Tibial nerve (tissue), 4 donors: ENCODE measurements around the gene GPR153. TPM values are rescaled to one million over a fixed set of nuclear protein-coding genes. Genes with fewer than 3 reads are reported as not detected.

Experiments
- DNase-seq, 2 donors: peaks; one replicate each; pipeline ENCODE4 v3.0.0-alpha.2; 2019; ENCODE audit warnings: low spot score in 2 of 2
- H3K27ac ChIP-seq, 4 donors: fragments of 200-600 bp; sonication (generic) in 3 of 4; one replicate each; pipeline ENCODE4 v1.5.1; 2017 to 2019; ENCODE audit warnings: mild to moderate bottlenecking in 1 of 4
- H3K27me3 ChIP-seq, 2 donors: fragments of 200-600 bp; sonication (generic) in 1 of 2; one replicate each; pipeline versions ENCODE4 v1.5.1 to v1.6.0; 2017 to 2019
- H3K36me3 ChIP-seq, 3 donors: fragments of 200-600 bp; sonication (generic); one replicate each; pipeline ENCODE4 v1.5.1; 2018 to 2019
- H3K4me1 ChIP-seq, 4 donors: fragments of 200-600 bp; sonication (generic) in 3 of 4; one replicate each; pipeline ENCODE4 v1.5.1; 2017 to 2019
- H3K4me3 ChIP-seq, 4 donors: fragments of 200-600 bp; sonication (generic) in 3 of 4; one replicate each; pipeline ENCODE4 v1.5.1; 2017 to 2019; ENCODE audit warnings: mild to moderate bottlenecking in 1 of 4, moderate library complexity in 1 of 4
- H3K9me3 ChIP-seq, 4 donors: fragments of 200-600 bp; sonication (generic) in 3 of 4; one replicate each; pipeline ENCODE4 v1.5.1; 2017 to 2019
- EP300 ChIP-seq, 2 donors: sonication (generic); formaldehyde crosslinking; IDR thresholded peaks; one replicate each; pipeline ENCODE4 v1.6.1; 2017; ENCODE audit warnings: antibody characterized with exemption in 2 of 2, mild to moderate bottlenecking in 1 of 2
- POLR2A ChIP-seq, 2 donors: fragments of 450-650 bp; IDR thresholded peaks; one replicate each; pipeline ENCODE4 v1.6.1; 2017; ENCODE audit warnings: antibody characterized with exemption in 2 of 2, mild to moderate bottlenecking in 2 of 2, moderate library complexity in 2 of 2
- WGBS, 2 donors: methylation state at CpG; one replicate each; pipeline ENCODE4 v1.1.5; 2018; 5-methylcytosine and 5-hydroxymethylcytosine counted together
- total RNA-seq, 4 donors: library from RNA; depleted of rRNA; stranded (reverse); fragments of >200 nt; gene quantifications; one replicate each; pipeline ENCODE4 v1.1.0, GENCODE V29; 2016
- TF ChIP-seq, protein P1 (sequence below), 5 experiments: fragments of 200-600 bp in 3 of 5; fragments of 450-650 bp in 2 of 5; sonication (generic) in 3 of 5; IDR thresholded peaks; one replicate each; pipeline ENCODE4 v1.5.1; 2016 to 2019; ENCODE audit warnings: antibody characterized with exemption in 5 of 5, mild to moderate bottlenecking in 3 of 5, moderate library complexity in 2 of 5

Gene GPR153
- total RNA-seq, 4 donors from 2014 or later: 10.3 to 12.7 (median 11.3) TPM

DNA sequence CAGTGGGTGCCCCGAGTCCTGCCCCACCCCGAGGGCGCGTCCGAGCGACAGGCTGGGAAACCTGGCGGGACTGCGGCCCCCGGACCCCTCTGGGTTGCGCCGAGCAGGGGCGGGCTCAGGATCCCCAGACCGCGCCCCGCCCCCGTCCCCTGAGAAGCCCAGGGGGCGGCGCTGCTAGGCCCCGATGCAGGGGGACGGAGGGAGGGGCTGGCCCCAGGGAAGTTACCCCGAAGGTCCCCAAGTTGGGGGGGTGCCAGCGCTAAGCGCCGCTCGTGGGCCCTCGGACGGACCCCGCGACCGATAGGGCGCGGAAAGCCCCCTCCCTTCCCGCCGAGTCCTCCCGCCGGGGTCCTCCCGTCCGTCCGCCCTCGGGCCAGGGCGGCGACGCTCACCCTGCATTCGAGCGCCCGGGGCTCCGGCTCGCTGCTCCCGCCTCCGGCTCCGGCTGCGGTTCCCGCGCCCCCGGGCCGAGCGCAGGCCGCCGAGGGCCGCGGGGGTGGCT lies 414 bp downstream of the GPR153 start:
- no peak for DNase-seq
- 2 to 5% methylated on average over 4 to 11 of the region's 61 CpGs for WGBS, 2 donors
- H3K4me3 ChIP-seq: peak overlapping the region; percentile 58 to 83 (median 66)
- H3K9me3 ChIP-seq: no peaks in the 10 kb centered on the region
- peaks cover 0 to 24% of the 10 kb centered on the region in 2 donors for H3K27me3 ChIP-seq
- peaks cover 0 to 51% (median 19%) of the 10 kb centered on the region in 4 donors for H3K4me1 ChIP-seq
- TF ChIP-seq EP300 (IDR thresholded peaks at IDR 0.05): no peak
- TF ChIP-seq POLR2A (IDR thresholded peaks at IDR 0.05): no peak
- TF ChIP-seq, protein P1, sequence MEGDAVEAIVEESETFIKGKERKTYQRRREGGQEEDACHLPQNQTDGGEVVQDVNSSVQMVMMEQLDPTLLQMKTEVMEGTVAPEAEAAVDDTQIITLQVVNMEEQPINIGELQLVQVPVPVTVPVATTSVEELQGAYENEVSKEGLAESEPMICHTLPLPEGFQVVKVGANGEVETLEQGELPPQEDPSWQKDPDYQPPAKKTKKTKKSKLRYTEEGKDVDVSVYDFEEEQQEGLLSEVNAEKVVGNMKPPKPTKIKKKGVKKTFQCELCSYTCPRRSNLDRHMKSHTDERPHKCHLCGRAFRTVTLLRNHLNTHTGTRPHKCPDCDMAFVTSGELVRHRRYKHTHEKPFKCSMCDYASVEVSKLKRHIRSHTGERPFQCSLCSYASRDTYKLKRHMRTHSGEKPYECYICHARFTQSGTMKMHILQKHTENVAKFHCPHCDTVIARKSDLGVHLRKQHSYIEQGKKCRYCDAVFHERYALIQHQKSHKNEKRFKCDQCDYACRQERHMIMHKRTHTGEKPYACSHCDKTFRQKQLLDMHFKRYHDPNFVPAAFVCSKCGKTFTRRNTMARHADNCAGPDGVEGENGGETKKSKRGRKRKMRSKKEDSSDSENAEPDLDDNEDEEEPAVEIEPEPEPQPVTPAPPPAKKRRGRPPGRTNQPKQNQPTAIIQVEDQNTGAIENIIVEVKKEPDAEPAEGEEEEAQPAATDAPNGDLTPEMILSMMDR (IDR thresholded peaks at IDR 0.05): no peak
- no peaks in the 10 kb centered on the region for H3K36me3 ChIP-seq
- peak overlapping the region; percentile 72 to 94 (median 83) for H3K27ac ChIP-seq

DNA sequence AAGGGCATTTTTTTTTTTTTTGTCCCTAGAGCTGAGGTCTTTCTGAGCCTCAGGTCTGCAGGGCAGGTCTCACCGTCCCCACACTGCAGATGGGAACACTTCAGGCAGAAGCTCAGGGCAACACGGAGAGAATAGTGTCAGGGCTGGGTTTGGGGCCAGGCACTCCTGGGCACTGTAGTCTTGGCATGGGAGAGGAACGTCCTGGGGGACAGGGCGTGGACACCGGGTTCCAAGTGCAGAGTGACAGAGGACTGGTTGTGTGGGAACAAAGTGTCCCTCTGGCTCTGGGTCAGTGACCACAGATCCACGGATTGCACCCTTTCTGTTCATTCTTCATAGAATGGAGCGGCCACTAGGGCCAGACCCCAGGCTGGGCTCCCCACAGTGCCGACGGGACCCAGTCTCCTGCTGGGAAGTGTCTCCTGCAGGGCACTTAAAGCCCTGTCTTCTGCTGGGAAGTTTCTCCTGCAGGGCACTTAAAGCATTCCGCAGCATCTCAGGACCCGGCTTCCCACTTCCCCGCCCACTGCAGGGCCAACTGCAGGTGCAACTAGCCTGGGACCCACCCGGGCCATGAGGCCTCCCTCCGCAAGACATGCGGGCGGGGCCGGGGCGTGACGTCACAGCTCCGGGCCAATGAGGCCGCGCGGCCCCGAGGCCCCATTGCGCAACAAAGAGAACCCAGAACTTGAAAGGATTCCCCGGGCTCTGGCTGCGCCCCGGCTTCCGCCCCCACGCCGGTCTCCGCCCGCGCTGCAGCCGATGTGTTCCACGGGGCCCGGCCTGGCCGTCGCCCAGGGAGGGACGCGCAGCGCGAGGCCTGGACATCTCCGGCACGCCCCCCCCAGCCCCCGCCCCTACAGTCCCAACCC lies 1.2 kb downstream of the GPR153 start:
- H3K4me1 ChIP-seq: peaks cover 0 to 51% (median 19%) of the 10 kb centered on the region in 4 donors

DNA sequence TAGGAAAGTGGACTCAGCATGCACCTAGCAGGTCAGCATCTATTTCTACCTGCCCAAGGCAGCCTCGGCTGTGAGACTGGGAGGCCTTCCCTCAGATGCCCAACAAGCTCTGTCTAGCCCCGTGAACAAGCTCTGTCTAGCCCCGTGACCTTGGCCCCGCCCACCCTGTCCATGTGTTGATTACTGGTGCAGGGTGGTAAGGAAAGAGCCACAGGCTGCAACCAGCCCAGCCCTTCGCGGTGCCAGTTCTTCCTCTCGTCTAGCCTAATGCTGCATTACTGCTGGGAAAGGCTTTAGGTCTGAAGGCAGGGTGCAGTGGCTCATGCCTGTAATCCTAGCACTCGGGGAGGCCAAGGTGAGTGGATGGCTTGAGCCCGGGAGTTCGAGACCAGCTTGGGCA lies 2.2 kb downstream of the GPR153 start:
- Histone ChIP-seq H3K27ac (peak overlapping the region in 1 of 4 donors; percentile 94), H3K27me3 (peaks cover 0 to 24% of the 10 kb centered on the region in 2 donors), H3K4me1 (peaks cover 0 to 45% (median 19%) of the 10 kb centered on the region in 4 donors), H3K4me3 (no peak overlapping the region), H3K36me3 (peaks cover 0 to 13% (median 0%) of the 10 kb centered on the region in 3 donors), H3K9me3 (no peaks in the 10 kb centered on the region)
- no peak for DNase-seq
- WGBS, 2 donors: 74 to 85% methylated on average over 10 of the region's 10 CpGs
- TF ChIP-seq, protein P1 (IDR thresholded peaks at IDR 0.05): no peak
- TF ChIP-seq POLR2A (IDR thresholded peaks at IDR 0.05) (no peak), EP300 (IDR thresholded peaks at IDR 0.05) (no peak)

More for the DNA sequence above, 1.2 kb downstream of the GPR153 start:
- peak; percentile 73 to 78 for DNase-seq
- Histone ChIP-seq H3K4me3 (peak overlapping the region; percentile 58 to 83 (median 66)), H3K27ac (peak overlapping the region; percentile 72 to 94 (median 83)), H3K9me3 (no peaks in the 10 kb centered on the region), H3K27me3 (peaks cover 0 to 24% of the 10 kb centered on the region in 2 donors), H3K36me3 (peaks cover 0 to 3% (median 0%) of the 10 kb centered on the region in 3 donors)
- 19 to 24% methylated on average over 11 to 14 of the region's 46 CpGs for WGBS, 2 donors
- peak; percentile 24 to 64 for TF ChIP-seq EP300 (IDR thresholded peaks at IDR 0.05)
- no peak for TF ChIP-seq POLR2A (IDR thresholded peaks at IDR 0.05)

DNA sequence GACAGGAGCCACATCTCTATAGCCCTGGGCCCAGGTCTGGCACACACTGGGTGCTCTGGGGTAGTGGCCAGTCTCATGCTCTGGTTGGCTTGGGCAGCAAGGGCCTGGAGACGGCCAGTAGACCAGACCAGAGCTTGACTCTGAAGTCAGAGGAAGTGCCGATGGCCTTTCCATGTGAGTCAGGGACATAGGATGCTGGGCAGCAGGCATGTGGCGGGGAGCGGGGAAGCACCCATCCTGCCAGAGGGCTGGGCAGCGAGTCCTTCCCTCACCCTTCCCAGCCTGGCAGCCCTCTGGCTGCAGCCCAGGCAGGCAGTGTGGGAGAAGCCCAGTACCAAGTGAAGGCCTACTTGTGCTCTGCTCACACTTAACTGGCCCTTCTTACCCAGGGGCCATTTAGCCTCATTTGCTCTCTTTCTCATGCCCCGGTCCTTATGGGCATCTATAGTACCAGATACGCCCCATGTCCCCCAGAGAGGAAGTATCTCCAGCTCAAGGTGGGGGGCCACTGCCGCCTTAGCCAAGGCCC lies 3.3 kb downstream of the GPR153 start:
- Histone ChIP-seq H3K36me3 (peaks cover 0 to 23% (median 0%) of the 10 kb centered on the region in 3 donors), H3K9me3 (no peaks in the 10 kb centered on the region), H3K27me3 (peaks cover 0 to 24% of the 10 kb centered on the region in 2 donors), H3K27ac (peak overlapping the region in 1 of 4 donors; percentile 32), H3K4me3 (no peak overlapping the region), H3K4me1 (peaks cover 0 to 34% (median 19%) of the 10 kb centered on the region in 4 donors)
- TF ChIP-seq POLR2A (IDR thresholded peaks at IDR 0.05) (no peak), EP300 (IDR thresholded peaks at IDR 0.05) (no peak)
- TF ChIP-seq, protein P1 (IDR thresholded peaks at IDR 0.05): no peak
- no peak for DNase-seq
- WGBS, 2 donors: 75 to 89% methylated on average over 4 to 8 of the region's 8 CpGs

DNA sequence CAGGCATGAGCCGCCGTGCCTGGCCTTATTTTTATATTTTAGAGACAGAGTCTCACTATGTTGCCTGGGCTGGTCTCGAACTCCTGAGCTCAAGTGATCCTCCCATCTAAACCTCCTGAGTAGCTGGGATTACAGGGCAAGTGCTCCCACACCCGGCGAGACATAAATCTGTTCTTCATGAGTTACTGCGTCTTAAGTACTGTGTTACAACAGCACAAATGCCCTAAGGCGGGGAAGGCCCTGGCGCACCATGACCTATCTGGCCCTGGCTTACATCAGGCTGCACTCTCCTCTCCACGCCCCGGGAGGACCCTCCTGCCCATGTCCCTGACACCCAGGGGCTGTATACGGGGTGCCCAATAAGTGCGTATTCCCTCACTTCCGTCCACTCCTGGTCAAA lies 4.3 kb downstream of the GPR153 start:
- Histone ChIP-seq H3K27ac (no peak overlapping the region), H3K4me3 (no peak overlapping the region), H3K36me3 (peaks cover 0 to 29% (median 0%) of the 10 kb centered on the region in 3 donors), H3K27me3 (peaks cover 0 to 22% of the 10 kb centered on the region in 2 donors), H3K4me1 (peaks cover 0 to 24% (median 16%) of the 10 kb centered on the region in 4 donors), H3K9me3 (no peaks in the 10 kb centered on the region)
- 78% methylated on average over 13 of the region's 13 CpGs for WGBS, 2 donors
- no peak for DNase-seq
- no peak for TF ChIP-seq POLR2A (IDR thresholded peaks at IDR 0.05)
